NCI-H2107 treated with DMSO at 0.1 percent for 48 hours (cell line): ENCODE results near the gene ZSCAN1.

ENCODE experiments used
- DNase-seq: peaks from one replicate; lab custom pipeline; 2025; ENCODE audit not compliant: unreplicated experiment; lab: John Stamatoyannopoulos, UW

ZSCAN1 gene

DNA sequence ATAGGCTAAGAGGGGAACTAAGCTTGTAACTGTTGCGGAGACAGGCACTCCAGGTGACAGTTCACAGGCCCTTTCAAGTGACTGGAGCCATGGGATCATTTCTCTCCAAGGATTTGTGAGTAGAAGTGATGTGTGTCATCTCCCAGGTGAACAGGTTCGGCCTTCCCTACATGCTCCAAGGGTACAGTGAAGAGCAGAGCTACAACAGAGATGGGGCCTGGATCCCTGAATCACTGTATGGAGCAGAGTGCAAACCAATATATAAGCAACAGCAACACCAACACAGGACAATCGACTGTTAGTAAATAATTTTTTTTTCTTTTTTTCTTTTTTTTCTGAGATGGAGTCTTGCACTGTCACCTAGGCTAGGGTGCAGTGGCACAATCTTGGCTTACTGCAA is 49.2 kb downstream of the ZSCAN1 start:
- no peak for DNase-seq

DNA sequence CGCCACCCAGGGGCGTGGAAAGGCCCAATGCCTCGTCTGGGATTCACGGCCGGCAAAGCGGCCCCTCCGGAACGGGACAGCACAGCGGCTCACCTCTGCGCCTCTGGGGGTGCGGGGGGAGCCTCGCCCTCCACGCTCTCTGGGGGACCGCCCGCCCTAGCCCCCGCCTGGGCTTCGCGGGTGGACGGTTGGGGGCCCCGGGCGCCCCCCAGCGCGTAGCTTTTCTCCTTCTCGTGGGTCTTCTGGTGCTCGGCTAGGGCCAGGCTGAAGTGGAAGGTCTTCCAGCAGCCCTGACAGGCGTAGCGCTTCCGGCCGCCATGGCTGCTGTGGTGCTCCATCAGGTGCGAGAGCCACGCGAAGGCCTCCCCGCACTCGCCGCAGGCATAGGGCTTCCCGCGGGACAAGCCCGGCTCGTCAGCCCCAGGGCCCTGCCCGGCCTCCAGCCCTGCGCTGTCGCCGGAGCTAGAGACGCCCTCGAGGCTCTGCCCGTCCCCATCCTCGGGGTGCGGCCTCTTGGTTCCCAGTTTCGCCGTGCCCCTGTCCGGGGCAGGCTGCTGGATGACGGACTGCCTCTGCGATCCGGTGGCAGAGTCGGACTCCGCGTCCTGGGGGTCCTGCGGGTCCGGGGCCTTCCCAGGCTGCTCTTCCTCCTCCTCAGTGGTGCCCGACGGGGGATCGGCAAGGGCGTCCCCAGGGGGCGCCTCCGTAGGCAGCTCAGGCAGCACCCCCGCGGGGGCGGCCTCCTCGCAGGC is 50.9 kb downstream of the ZSCAN1 start:
- DNase-seq, result no peak

DNA sequence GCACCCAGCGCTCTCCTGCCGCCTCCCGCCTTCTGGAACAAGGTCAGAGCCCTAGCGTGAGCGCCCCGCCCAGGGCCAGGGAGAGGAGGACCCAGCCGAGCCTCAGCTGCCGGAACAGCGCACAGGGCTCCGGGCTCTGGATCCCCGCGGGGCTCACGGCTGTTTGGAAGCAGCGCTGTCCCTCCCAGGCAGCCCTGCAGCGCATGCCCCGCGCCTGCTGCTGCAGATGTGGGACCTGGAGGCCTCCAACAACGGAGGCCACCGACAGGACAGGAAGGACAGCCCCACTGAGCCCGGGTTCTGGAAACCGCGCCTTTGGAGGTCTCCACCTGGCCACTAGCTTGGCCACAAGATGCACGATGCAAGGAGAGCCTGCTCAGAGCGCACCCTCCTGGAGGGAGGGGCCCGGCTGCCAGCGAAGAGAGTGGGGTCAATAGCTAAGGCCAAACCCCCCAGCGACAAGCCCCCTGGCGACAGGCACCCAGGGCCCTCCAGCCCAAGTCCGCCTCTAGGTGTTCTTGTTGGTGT is 51.6 kb downstream of the ZSCAN1 start:
- DNase-seq, result no peak

DNA sequence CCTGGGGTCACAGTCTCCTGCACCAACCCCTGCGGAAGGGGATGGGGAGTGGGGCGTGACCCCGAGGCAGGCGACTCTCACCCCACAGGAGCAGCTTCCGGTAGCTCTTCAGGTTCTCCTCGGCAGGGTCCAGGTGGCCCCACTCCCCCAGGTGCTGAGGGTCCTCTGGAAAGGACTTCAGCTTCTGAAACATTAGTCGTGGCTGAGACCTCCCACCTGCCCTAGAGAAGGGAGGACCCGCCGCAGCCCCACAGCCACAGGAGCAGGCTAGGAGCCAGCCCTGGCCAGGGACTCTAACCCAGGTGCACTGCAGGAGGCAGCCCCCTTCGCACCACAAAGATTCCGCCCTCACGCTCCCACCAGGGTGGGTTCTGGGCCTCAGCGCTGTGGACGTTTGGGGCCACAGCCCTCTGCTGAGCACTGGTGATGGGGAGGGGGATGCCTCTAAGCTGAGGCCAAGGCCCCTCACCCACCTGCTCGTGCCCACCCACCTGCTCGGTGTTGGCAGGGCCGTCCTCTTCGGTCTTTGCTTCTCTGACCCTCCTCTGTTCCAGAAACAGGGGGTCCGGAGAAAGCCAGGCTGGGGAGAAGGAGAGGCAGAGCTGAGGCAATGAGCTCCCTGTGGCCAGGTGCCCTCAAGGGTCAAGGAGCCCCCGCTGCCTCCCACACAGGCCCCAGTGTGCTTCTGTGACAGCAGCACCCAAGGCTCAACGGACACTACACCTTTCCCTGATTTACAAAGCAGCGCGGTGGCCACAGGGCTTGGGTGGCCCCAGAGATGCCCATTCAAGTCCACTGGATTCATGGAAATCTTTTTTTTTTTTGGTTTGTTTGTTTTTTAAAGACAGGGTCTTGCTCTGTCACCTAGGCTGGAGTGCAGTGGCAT is 53.2 kb downstream of the ZSCAN1 start:
- no peak for DNase-seq

DNA sequence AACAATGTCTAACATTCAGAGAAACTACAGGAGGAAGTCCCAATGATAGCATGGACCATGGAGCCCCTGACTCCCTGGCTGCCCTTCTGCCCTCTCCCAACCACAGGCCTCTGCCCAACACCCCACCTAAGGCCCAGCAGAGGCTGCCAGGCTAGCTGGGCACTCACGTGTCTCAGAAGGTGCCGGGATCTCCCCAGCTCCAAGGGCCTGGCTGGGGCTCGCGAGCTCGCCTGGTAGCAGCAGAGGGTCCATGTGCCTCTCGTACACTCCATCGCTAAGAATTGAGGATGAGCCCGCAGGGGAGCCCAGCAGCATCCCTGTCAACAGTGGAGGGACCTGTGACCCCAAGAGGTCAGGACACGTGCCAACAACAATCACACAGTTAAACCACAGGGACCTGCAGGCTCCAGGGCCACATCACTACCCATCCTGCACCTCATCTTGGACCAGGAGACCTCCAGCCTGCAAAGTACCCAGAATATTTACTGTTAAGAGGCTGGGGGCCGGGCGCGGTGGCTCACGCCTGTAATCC is 54.8 kb downstream of the ZSCAN1 start:
- DNase-seq, result no peak

DNA sequence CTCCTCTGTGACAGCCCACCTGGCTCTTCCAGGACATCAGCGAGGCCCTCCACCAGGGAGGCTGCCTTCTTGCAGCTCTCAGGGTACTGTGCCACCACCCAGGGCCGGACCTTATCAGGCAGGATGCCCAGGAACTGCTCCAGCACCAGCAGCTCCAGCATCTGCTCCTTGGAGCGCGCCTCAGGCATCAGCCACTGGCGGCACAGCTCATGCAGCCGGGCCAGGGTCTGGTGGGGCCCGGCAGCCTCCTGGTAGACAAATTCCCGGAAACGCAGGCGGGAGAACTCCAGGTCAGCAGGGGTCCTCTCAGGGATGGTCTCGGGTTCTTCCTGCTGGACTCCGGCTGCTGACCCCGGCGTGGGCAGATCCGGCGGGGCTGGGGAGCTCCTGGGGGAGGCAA is 56.0 kb downstream of the ZSCAN1 start:
- no peak for DNase-seq

DNA sequence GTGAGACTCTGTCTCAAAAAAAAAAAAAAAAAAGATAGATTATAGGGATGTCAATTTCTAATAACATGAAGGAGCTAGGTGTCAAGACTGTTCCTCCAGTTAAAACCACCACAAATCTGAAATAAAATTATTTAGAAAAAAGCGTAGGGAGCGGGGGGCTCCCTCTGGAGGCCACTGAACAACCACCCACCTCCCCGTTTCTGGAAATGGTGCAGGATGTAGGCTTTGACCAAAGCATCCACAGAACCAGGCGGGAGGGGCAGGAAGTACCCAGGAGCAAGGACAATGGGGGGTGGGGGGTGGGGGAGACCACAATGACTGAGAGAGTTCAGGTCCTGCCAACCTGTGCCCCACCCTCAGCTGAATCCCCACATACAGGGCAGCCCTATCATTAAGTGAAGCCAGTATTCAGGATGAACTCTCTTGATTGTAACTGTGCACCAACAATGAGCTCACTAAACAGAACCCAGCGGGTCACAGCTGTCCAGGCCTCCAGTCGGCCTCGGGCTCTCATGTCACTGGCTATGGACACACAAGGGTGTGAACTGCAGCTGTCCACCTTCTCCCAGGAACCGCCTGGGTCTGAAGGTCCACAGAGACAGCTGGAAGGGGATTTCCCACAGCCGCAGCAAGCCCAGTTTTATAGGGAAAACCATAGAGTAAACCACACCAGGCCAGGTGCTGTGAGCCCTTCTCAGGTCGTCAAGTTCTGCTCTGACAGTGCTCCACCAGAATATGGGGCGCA is 57.6 kb downstream of the ZSCAN1 start:
- DNase-seq, result no peak

DNA sequence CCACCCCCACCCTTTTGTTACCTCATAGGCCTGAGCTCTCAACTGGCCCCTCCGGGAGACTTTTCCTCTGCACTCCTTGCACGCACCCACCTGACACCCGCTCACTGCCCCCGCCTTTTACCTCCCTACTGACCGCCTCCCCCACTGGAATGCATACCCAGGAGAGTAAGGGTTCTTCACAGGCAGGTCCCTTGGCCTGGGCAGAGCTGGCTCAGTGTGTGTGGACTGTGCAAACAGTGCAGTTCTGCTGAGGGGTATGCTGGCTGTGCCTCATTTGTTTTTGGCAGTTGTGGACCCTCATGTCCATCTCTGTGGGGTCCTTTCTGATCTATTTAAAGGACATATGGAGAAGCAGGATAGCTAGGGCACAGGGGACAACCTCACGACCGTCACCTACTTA is 59.2 kb downstream of the ZSCAN1 start:
- no peak for DNase-seq

DNA sequence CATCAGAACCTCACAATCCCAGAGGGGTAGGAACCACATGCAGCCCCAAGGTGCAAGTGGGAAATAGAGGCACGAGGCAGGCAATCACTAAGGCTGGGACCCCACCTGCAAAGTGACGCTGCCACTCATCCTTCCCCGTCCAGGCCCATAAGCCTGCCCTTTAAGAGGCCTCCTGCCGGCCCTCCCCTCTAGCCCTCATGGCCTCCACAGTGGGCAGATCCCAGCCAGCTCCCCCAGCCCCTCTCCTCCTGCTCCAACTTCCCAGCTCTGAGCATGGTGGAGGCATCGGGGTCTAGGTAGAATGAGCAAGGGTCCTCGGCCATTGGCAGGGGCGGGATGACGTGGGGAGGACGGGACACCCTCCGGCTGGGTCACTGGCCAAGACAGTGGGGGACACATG is 61.5 kb downstream of the ZSCAN1 start:
- DNase-seq, result no peak

DNA sequence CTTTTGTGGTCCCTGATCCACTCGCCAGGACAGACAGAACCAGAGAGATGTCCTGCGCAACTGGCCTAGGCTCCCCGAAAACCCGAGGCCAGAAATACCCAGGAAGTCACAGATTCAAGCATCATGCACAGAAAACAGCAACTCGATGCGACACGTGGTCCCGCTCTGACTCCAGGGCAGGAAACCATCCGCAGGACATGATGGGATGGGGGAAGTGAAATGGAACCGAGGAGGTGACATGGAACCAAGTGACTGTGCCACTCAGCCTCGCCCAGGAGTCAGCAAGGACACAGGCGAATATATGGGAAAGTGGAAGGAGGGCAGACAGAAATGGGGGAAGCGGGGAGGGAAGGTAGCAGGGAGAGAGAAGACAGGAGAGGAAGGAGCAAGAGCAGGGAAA is 63.1 kb downstream of the ZSCAN1 start:
- DNase-seq, result no peak

DNA sequence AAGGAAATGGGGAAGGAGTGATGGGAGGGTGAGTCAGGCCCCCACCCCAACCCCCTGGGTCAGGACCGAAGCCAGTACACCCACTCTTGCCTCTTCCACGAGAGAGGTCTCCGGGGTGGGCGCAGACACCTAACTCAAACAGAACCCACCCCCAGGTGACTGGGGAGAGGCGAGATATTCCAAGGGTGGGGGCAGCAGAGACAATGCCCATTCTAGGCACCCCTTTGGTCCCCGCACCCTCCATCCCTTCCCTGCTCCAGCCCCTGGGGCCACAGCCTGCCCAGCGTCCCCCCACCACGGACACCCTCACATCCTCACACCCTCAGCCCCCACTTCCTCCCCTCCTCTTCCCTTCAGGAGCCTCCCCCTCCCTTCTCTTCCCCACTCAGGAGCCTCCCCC is 63.5 kb downstream of the ZSCAN1 start:
- no peak for DNase-seq

DNA sequence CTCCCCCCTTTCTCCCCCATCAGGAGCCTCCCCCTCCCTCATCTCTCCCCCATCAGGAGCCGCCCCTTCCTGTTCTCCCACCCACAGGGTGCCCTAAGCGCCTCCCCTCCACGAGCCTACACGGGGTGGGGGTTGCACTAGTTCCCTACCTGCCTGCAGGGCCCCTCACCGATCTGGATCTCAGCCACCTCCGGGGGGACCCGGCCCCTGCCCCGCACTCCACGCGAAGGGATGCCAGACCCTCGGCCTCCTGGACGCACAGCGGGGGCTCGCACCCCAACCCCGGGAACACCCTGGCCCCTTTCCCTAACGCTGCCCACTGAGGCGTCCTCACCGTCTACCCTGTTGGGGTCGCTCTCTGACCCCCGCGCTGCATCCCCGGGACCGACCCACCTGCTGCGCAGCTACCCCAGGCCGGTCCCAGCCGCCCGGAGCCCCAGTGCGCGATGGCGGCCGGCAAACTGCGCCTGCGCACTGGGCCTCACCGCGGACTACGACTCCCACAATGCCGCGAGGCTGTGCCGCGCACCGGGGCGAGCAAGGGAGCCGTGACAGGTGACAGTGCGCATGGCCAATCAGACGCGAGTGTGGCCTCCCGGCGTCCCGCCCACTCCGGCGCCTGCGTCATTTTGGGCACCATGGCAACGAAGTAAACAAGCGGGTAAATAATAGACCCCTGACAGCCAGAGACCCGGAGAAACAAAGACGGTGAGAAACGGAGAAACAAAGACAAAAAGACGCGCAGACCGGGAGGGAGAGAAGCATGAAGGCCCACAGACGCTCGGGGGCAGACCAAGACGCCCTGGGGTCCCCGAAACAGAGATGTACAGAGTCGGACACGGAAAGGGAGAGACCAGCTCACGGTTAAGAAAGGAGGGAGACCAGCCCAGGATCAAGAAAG is 64.2 kb downstream of the ZSCAN1 start, which contains the start of gene ZSCAN18:
Gene ZSCAN18, minus strand, starts transcription at position 451 of the 901 bp plus-strand sequence. CDS start 7,964 bp downstream, outside the sequence.
- peak; percentile 74 for DNase-seq

DNA sequence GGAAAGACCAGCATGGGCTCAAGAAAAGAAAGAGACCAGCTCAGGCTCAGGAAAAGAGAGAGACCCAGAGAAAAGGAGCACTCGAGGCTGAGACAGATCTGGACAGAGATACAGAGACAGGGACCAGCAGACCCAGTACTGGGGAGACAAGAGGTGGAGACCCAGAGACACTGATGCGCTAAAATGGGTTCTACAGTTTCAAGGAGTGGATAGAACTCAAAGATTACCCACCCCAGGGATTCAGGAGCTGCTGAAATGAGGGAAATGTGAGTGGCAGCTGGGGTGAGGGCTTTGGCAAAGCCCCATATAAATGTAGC is 64.8 kb downstream of the ZSCAN1 start:
- DNase-seq, result no peak
